Activated B cell treated with CpG ODN at 0.5 μM for 24 hours (primary cell): ENCODE results near the gene MIPEP. TPM values are rescaled to one million over a fixed set of nuclear protein-coding genes. Genes with fewer than 3 reads are reported as not detected.

Source experiments
- ATAC-seq: fragments of 200-7000 bp; cut with Tn5 transposase; one replicate; pipeline ENCODE4 v1.10.0; 2021; ENCODE audit warnings: low read depth, mild to moderate bottlenecking, moderate library complexity
- CTCF ChIA-PET: fragments of 350-600 bp; sonication (Branson Sonifier 250); formaldehyde crosslinking; loops from one replicate; lab custom pipeline; 2021; ENCODE audit warnings: antibody characterized with exemption; lab: Charles Lee
- POLR2A ChIA-PET: fragments of 350-600 bp; sonication (Branson Sonifier 250); formaldehyde crosslinking; loops from one replicate; lab custom pipeline; 2021; ENCODE audit warnings: antibody characterized with exemption; lab: Charles Lee
- DNase-seq: peaks from one replicate; pipeline ENCODE4 v3.0.0; 2022
- H3K27ac Mint-ChIP-seq: one replicate; pipeline ENCODE4 v1.8.0; 2020; ENCODE audit warnings: mixed read lengths
- H3K27me3 Mint-ChIP-seq: one replicate; pipeline ENCODE4 v1.8.0; 2021; ENCODE audit warnings: mixed read lengths
- H3K36me3 Mint-ChIP-seq: one replicate; pipeline ENCODE4 v1.8.0; 2021; ENCODE audit warnings: low read depth, mixed read lengths
- H3K4me1 Mint-ChIP-seq: one replicate; pipeline ENCODE4 v1.8.0; 2021; ENCODE audit warnings: mixed read lengths
- H3K4me3 Mint-ChIP-seq: one replicate; pipeline ENCODE4 v1.8.0; 2020; ENCODE audit warnings: mild to moderate bottlenecking, mixed read lengths
- H3K9me3 Mint-ChIP-seq: one replicate; pipeline ENCODE4 v1.8.0; 2020; ENCODE audit warnings: mixed read lengths
- CTCF ChIP-seq: fragments of 200-600 bp; IDR thresholded peaks from one replicate; pipeline ENCODE4 v1.8.0; 2022; ENCODE audit warnings: antibody characterized with exemption, mild to moderate bottlenecking
- intact Hi-C: fragments of 100-400 bp; cut with micrococcal nuclease; formaldehyde crosslinking; loops from one replicate; pipeline ENCODE4 v1.15.1; 2024
- total RNA-seq: library from RNA; stranded (reverse); gene quantifications from 2 replicates; pipeline ENCODE4 v1.2.3, GENCODE V29; 2022

The MIPEP gene
- total RNA-seq, 1 donor from 2014 or later: 19.7 TPM

- no peak for ATAC-seq
- TF ChIP-seq CTCF: no peak
- CTCF ChIA-PET: no interaction called here
- peaks cover 2% of the 10 kb centered on the region for H3K36me3 Mint-ChIP-seq
- peaks cover 16% of the 10 kb centered on the region for H3K4me1 Mint-ChIP-seq
- intact Hi-C loops: no loop called here
- no peak overlapping the region for H3K4me3 Mint-ChIP-seq
- H3K27me3 Mint-ChIP-seq: peaks cover 35% of the 10 kb centered on the region
- POLR2A ChIA-PET: interaction anchor here (0.6 kb wide), 1 partner anchor 505 kb away, joined by 3 read pairs; no protein-coding TSS in a partner anchor
- H3K27ac Mint-ChIP-seq: no peak overlapping the region
- no peak for DNase-seq
- no peaks in the 10 kb centered on the region for H3K9me3 Mint-ChIP-seq
These were observed 117.2 kb downstream of the MIPEP start for GRCh38 chr13:23771956-23772355.

DNA sequence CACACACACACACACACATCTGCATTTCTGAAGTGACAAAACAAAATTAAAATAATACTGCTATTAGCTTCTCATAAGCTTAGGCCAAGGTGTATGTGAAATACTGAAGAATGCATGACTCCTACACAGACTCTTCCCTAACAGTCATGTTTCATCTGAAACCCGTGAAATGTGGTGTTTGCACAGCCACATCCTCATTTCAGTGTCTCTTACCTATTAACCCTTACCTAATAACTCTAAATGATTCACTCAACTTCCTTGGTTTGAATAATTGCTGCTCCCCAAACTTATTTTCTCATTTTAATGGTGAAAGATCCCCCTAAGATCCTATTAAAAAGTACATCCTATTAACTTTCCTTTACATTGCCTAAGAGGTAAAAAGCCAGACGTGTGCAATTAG is 117.6 kb downstream of the MIPEP start:
- DNase-seq: no peak
- H3K27ac Mint-ChIP-seq: no peak overlapping the region
- H3K27me3 Mint-ChIP-seq: peaks cover 33% of the 10 kb centered on the region
- no peak overlapping the region for H3K4me3 Mint-ChIP-seq
- peaks cover 14% of the 10 kb centered on the region for H3K4me1 Mint-ChIP-seq
- H3K9me3 Mint-ChIP-seq: no peaks in the 10 kb centered on the region
- ChIA-PET POLR2A (no interaction called here), CTCF (no interaction called here)
- no peak for ATAC-seq
- intact Hi-C loops: no loop called here
- TF ChIP-seq CTCF: no peak
- H3K36me3 Mint-ChIP-seq: peaks cover 2% of the 10 kb centered on the region

DNA sequence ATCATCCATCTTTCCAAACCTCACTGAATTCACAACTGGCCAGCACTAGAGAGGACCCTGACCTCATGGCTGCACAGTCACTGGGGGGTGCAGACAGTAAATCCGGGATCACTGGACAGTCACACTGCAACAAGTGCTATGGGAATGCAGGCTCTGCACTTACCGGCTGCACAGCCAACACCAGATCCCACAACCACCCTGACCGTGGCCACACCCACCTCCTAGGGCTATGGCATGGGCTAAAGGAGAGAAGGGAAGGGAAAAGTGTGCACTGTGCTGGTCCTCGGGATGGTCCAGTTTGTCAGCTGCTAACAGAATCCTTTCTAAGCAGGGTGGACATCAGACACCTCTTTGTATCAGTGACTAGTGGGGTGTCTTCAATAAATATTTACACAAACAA is 118.2 kb downstream of the MIPEP start:
- CTCF ChIA-PET: no interaction called here
- TF ChIP-seq CTCF: no peak
- intact Hi-C loops: no loop called here
- Mint-ChIP-seq H3K27me3 (peaks cover 30% of the 10 kb centered on the region), H3K4me1 (peaks cover 14% of the 10 kb centered on the region), H3K36me3 (peaks cover 2% of the 10 kb centered on the region), H3K9me3 (no peaks in the 10 kb centered on the region), H3K4me3 (no peak overlapping the region), H3K27ac (no peak overlapping the region)
- ATAC-seq (no peak), DNase-seq (no peak)
- POLR2A ChIA-PET: no interaction called here

- no peak overlapping the region for H3K27ac Mint-ChIP-seq
- H3K4me1 Mint-ChIP-seq: peaks cover 15% of the 10 kb centered on the region
- ChIA-PET CTCF (no interaction called here), POLR2A (no interaction called here)
- H3K27me3 Mint-ChIP-seq: peaks cover 27% of the 10 kb centered on the region
- H3K9me3 Mint-ChIP-seq: no peaks in the 10 kb centered on the region
- intact Hi-C loops: no loop called here
- TF ChIP-seq CTCF: no peak
- H3K36me3 Mint-ChIP-seq: peaks cover 2% of the 10 kb centered on the region
- DNase-seq: no peak
- ATAC-seq: no peak
- H3K4me3 Mint-ChIP-seq: no peak overlapping the region
These were observed 118.8 kb downstream of the MIPEP start for GRCh38 chr13:23770428-23770827.

DNA sequence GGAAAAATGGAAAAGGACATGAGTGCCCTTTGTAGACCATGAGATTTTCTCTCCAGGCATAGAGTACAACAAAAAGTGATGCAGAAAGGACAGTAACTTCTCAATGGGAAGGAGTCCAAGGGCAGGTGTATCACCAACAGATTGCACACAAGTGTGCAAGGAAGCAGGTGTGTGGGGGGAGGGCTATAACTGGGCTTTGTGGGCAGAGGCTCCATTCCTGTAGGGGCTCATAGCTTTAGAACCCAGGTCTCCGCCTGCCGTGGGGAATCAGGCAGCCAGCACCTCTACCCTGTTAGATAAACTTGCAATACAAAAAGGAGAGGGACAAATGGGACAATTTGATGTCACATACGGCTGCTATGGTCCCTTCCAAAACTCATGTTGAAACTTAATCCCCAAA is 119.8 kb downstream of the MIPEP start:
- no peak for DNase-seq
- ChIA-PET POLR2A (no interaction called here), CTCF (no interaction called here)
- Mint-ChIP-seq H3K9me3 (no peaks in the 10 kb centered on the region), H3K4me3 (no peak overlapping the region), H3K27me3 (peaks cover 24% of the 10 kb centered on the region), H3K4me1 (peaks cover 19% of the 10 kb centered on the region), H3K36me3 (peaks cover 2% of the 10 kb centered on the region), H3K27ac (no peak overlapping the region)
- intact Hi-C loops: no loop called here
- no peak for ATAC-seq
- TF ChIP-seq CTCF: no peak
